Stimulated activated CD4-positive, alpha-beta T cell treated with anti-CD3 and anti-CD28 coated beads, Interleukin-12 subunit alpha, Interleukin-12 subunit beta, amount 100 ng/mL, for 48 hours (primary cell): ENCODE results near the gene STAU1.
"Not testable (repeated sequence)": the region's sequence is repeated elsewhere in the genome, so short reads cannot be mapped to it uniquely, and the experiment has no call there.

ENCODE experiments used
- DNase-seq, 3 donors: peaks; one replicate each; pipeline ENCODE4 v3.0.0-alpha.2; 2020; ENCODE audit warnings: low read depth in 2 of 3, low spot score in 1 of 3

STAU1 gene

DNA sequence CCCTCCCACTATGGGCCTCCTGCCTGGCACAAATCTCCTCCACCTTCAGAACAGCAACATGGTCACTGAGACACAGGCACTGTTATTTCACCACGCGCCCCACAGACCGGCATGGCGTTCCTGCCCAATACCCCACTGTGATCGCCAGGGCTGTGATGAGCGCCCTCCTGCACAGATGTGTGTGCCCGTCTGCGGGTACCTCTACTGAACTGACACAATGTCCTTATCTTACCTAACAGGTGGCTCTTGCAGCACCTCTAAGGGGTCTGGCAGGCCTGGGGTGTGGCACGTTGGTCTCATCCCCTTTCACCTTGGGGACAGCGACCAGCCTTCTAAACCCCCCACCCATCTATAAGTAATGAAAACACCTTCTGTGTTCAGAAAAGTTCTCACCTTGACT lies 64.2 kb downstream of the STAU1 start:
- no peak for DNase-seq

DNA sequence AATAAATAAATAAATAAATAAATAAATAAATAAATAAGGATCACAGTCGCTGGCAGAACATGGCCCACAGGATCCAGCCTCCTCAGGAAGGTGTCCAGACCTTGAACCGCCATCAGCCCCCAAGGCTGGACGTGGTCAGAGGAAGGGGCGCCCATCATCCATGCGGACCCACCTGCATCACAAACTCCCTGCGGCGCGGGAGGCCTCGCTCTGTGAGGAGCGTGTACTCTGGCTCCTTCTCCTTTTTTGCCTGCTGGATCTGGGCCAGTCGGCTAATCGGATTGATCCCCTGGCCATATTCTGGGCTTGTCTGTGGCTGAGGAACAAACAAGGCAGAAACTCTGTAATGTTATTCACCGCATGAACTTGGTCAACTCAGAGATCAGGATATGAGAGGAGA lies 65.2 kb downstream of the STAU1 start:
- no peak for DNase-seq

DNA sequence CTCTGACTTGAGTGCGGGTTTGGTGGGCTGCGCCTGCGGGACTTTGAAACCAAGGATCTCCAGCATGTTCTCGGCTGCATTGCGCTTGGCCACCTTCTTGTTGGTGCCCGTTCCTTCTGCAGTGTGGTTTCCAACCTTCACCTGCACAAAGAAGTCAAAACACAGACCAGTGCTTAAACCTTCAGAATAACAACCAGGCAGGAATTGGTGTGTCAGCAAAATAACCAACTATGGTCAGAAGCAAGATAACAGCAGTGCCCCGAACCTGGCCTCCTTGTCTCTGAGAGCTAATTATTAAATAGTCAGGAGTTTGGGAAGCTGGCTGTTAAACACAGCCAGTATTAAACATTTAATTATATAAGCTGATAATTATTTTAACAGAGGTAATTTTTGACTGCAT lies 68.1 kb downstream of the STAU1 start:
- DNase-seq = no peak

DNA sequence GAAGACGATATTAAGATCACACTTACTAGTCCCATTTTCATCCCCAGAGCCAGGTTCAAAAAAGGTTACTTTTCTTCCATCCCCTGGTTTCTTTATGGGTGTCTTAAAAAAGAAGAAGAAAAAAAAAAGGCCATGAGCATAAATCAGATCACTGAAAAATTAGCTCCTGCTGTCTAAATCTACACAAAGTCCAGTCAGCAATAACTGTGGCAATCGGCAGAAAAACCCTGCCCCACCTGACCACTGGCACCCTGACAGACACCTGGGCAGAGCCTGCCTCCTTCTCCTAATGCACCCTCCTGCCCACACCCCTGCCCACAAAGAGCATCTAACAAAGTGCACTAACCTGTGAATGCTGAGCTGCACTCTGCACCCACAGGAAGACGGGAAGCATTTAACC lies 69.8 kb downstream of the STAU1 start:
- no peak for DNase-seq

DNA sequence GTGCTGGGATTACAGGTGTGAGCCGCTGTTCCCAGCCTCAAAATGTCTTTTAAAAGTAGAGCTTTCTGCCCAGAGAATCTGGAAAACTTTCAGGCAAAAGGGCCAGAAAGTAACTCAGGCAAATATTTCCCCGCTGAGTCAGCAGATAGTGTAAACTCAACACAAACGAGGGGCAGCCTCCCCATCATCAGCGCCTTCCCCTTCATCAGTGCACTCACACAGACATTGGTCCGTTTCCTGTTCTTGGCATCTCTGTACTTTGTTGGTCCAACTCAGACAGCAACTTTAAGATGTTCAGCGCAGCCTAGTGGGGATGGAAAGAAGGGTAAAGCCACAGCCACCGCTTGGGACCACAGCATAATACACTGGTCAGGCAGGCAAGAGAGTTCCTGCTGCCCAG lies 72.6 kb downstream of the STAU1 start:
- no peak for DNase-seq

DNA sequence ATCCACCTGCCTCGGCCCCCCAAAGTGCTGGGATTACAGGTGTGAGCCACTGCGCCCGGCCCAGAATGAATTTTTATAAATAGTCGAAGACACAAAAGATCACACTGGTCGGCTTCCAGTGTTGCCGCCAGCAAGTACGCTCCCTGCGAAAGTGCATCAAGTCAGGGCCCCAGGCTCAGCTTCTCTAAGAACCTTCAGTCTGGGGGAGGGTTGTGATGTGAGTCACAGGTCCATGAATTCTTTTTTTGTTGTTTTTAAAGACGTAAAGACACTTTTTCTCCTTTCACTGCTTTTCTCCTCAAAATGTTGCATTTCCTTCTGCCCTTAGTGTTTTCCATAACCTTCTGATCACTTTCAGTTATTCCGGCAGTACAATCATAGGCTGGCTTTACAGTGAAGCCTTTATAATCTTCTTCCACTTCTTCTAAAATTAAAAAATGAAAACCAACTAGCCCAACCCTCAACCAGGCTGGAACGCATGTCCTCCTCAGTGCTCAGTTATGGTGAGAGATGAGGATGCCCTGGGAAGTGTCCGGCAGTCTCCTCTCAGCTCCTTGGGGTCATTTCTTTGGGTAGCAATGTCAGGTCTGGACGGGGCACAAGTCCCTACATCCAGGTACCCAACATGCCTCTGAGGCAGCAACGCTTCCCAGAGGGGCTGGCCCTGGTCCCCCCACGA lies 75.4 kb downstream of the STAU1 start:
- no peak for DNase-seq

DNA sequence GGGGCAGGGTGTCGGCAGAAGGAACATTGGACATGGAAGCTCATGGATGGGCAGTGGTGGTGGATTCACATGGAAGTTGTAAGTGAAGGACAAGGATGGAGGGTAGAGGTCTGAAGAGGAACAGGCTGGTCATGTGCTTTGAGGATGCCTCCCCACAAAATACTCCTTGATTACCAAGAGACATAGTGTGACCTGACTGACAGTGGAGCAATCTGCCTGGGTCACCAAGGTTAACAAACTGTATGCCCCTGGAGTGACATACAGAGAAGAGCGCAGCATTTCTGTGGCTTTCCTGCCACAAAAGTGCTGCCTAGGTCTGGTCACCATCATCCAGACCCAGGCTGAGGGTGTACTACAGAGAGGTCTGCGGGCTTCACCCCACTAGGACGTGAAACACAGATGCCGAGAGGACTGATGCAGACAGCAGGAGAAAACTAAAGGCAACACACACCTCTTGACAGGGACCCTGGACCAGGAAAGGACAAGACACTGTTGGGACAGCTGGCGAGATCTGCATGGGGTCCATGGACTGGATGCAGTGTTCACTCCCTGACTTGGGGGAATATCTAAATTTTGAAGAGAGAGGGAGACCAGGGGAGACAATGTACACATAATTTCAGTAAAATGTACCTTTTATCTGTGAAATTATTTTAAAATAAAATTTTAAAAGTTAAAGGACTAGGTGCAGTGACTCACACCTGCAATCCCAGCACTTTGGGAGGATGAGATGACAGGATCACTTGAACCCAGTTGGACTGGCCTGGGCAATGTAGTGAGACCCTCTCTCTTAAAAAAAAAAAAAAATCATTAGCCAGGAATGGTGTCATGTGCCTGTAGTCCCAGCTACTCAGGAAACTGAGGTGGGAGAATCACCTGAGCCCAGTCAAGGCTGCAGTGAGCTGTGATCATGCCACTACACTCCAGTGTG lies 77.1 kb downstream of the STAU1 start:
- DNase-seq = no peak

DNA sequence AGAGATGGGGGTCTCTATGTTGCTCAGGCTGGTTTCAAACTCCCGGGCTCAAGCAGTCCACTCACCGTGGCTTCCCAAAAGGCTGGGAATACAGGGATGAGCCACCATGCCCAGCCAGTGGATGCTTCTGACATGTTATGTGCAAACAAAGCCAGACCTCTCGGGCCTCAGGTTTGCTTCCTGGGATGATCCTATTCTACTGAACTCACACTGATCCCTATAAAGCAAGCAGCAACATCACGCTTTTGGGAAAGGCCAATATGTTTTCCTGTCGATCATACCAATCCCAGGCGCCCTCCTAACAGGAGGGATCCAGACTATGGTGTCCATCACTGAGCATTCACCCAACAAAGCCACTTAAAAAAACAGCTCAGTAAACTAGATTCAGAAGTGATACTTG lies 81.8 kb downstream of the STAU1 start:
- DNase-seq = no peak

DNA sequence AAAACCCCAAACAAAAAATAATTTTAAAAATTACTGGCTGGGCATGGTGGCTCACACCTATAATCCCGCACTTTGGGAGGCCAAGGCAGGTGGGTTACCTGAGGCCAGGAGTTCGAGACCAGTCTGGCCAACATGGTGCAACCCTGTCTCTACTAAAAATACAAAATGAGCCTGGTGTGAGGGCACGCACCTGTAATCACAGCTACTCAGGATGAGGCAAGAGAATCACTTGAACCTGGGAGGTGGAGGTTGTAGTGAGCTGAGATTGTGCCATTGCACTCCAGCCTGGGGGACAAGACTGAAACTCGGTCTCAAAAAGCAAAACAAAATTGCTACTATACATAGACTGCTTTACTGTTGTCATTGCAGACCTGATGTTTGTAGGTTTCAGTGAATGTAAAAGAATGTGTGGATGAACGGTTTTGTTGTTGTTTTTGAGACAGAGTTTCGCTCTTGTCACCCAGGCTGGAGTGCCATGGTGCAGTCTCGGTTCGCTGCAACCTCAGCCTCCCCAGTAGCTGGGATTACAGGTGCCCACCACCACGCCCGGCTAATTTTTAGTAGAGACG lies 83.1 kb downstream of the STAU1 start:
- DNase-seq = not testable (repeated sequence)

DNA sequence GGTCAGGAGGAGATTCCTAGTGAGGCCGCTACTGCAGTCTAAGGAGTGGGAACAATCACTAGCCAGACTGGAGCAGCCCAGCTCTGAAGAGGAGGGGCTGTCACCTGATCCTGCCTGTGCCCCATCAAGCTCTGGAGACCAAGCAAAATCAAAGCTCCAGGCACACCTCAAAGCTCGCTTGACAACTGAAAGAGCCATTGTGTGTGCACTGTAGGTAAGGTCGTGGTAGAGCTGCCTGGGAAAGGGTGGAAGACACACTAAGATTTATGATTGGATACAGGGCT lies 83.8 kb downstream of the STAU1 start:
- DNase-seq = no peak

DNA sequence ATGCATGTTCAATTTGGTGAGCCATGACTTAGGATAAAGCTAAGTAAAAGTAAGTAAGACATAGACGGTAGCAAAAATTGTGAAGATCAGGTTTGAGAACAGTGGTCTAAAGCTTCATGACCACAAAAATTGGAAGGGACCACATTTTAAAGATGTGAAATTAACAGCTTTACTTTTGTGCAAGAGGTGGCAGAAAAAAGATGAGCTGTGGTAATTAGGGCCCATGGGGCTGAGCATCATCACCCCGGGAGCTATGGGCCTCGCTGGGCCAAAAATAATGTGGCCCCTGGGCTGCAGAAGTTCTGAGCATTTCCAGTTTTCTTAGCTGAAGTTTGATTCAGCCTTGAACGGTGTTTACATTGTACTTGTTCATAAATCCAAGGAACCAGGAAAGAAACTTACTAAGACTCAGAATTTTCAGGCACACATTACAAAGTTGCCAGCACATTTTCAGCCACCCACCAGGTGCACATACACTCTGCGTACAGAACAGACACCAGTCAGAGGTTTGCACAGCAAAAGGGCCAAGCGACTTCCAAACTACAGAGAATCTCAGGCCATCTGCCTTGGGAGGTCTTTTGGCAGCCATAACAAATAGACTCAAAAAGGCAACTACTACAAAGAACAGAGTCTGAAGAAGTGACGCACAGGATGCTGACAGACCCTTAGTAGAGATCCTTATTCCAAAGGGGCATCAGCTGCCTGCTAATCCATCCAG lies 84.3 kb downstream of the STAU1 start:
- no peak for DNase-seq

DNA sequence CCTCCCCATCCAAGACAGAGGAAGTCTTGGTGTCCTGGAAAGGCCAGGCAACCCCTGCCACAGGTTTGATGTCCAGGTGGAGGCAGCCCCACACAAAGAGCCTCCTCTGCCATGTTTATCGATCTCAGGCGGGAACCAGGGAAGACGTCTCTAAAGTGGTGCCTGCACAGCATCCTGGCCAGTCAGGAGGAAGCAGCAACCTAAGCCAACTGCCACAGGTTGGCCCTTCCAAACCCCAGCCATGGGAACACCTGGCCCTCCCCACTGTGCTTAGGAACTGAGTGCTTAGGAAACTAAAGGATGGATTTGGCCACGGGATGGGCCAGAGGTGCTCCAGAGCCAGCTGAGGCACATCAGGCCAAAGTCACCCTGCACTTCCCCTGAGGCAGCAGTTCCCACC lies 85.1 kb downstream of the STAU1 start:
- DNase-seq = no peak

DNA sequence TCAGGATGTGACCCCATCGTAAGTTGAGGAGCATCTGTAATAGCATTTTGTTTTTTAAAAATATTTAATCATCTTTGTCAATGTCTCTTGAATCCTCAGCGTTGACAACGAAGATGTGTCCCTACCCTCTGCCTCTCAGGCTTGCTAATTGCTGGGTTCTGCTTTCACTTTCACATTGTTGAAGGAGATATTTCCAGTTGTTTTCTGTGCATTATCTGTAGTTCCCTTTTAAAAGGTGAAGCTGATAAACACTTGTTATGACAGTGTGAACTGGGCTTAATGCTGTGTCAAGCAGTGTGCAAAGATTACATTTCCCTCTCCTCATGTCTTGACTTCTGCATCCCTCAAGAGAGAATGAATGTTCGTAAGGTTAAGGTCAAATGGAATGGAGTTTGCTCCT lies 87.2 kb downstream of the STAU1 start:
- no peak for DNase-seq

DNA sequence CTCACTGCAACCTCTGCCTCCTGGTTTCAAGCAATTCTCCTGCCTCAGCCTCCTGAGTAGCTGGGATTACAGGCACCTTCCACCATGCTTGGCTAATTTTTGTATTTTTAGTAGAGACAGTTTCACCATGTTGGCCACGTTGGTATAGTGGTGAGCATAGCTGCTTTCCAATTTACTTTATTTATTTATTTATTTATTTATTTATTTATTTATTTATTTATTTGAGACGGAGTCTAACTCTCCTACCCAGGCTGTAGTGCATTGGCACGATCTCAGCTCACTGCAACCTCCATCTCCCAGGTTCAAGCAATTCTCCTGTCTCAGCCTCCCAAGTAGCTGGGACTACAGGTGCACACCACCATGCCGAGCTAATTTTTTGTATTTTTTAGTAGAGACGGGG lies 87.8 kb downstream of the STAU1 start:
- DNase-seq = not testable (repeated sequence)

DNA sequence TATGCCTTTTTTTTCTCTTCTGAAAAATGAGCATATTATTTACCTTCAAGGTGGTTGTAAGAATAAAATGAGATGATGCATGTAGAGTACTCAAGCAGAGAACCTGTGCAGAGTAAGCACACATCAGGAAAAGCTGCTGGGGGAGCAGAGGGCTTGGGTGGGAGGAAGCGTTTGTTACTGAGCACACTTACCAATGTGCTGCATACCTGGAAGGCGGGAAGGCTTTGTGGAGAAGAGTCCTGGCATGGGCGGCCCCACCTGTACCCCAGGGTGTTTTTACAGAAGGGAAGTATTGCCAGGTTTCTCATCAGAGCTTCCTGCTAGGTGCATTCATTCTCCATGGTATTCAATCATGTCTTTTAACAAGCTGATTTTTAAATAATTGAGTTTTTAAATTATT lies 89.1 kb downstream of the STAU1 start:
- no peak for DNase-seq

DNA sequence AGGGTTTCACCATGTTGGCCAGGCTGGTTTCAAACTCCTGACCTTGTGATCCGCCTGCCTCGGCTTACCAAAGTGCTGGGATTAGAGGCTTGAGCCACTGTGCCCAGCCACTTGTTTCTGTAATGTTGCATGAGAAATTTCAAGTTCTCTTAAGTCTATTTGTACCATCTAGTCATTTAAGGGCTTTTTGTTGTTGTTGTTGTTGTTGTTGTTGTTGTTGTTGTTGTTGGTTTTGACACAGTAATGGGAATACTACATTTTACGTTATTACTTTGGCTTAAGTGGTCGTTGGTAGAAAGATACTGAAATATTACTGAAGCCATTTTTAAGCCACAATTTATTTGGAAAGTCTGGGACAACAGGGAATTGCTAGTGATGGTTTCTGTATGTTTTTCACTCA lies 90.0 kb downstream of the STAU1 start:
- no peak for DNase-seq

DNA sequence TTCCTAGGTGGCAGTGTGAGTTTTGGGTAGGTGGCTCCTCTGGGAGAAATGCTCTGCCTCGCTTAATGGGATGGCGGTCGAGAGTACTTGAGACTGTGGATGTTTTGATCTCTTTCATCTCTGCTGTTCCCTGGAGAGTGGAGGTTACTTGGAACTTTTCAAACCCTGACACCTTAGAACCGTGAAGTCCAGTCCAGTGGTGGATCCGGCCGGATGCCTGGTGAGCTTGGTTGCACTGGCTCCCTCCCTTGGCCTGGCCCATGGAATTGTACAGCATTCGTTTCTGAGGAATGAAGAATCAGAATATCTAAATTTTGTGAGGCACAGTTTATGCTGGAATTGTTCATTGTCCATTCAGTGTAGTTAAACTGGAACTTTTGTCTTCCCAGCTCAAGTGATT lies 91.0 kb downstream of the STAU1 start:
- DNase-seq = no peak

DNA sequence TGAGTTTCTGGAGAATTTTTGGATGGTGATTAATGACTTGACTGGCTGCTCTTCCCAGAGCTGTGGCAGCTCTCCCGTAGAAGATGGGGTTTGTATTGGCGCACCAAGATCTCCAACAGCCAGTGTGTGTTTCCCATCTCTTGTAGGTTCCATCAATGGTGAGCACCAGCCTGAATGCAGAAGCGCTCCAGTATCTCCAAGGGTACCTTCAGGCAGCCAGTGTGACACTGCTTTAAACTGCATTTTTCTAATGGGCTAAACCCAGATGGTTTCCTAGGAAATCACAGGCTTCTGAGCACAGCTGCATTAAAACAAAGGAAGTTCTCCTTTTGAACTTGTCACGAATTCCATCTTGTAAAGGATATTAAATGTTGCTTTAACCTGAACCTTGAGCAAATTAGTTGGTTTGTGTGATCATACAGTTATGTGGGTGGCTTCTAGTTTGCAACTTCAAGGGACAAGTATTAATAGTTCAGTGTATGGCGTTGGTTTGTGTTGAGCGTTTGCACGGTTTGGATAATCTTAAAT lies 91.9 kb downstream of the STAU1 start:
- DNase-seq = no peak

DNA sequence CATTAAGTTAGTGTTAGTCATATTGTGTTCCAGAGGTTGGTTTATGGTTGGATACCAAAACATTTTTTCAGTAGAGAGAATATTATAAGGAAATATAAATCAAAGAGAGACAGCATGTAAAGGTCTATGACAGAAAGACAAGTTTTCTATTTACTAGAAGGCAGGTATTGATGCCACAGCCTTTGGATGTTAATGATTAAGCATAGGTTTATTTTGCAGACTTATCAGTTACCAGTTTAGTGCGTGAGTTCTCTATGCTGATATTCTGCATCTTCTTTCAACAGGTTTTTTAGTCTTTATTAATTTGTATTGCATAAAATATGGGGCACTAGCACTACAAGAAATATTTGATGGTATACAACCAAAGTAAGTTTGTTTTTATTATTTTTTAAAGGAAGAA lies 96.4 kb downstream of the STAU1 start:
- DNase-seq = no peak

DNA sequence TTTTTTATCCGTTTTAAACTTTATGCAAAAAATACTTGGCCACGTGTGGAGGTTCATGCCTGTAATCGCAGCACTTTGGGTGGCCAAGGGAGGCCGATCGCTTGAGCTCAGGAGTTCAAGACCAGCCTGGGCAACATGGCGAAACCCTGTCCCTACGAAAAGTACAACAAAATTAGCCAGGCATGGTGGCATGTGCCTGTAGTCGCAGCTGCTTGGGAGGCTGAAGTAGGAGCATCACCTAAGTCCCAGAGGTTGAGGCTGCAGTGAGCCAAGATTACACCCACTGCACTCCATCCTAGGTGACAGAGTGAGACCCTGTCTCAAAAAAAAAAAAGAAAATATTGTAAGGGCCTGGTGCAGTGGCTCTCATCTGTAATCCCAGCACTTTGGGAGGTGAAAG lies 97.0 kb downstream of the STAU1 start:
- DNase-seq = no peak

DNA sequence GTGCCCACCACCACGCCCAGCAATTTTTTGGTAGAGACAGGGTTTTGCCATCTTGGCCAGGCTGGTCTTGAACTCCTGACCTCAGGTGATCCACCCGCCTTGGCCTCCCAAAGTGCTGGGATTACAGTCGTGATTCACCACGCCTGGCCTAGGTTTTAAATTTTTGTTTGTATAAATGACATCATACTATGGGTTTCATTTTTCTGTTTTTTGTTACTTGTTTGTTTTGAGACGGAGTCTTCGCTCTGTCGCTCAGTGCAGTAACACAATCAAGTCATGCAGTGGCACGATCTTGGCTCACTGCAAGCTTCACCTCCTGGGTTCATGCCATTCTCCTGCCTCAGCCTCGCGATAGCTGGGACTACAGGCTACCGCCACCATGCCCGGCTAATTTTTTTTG lies 105.8 kb downstream of the STAU1 start:
- not testable (repeated sequence) for DNase-seq

DNA sequence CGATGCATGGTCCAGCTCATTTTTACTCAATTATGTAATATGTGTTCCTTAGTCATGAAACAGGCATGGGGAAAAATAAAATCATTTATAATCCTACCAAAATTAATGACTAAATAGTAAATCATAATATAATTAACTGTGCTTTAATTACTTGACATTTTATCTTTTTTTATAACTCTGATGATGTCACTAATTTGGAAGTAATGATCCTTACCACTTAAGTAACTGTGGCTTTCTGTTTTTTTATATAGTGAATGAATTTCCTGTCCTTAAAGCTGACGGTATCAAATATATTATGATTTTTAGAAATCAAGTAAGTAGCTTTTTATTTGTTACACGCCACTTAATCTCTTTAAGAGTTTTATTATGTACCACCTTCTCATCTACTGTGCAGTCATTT lies 109.8 kb downstream of the STAU1 start:
- DNase-seq = no peak
